ENCODE measurements around the gene CFAP61.

The CFAP61 gene

GRCh38 chr20:20017844-20018185, 34.5 kb upstream of the CFAP61 start:
- H3K27me3 ChIP-seq (ENCODE audit: insufficient read depth, poor library complexity, severe bottlenecking): no peaks in the 10 kb centered on the region
- peak overlapping the region; percentile 40 for H3K27ac ChIP-seq (ENCODE audit: poor library complexity, severe bottlenecking)
- no peak for DNase-seq (ENCODE audit: low spot score)
- peaks cover 32% of the 10 kb centered on the region for H3K36me3 ChIP-seq (ENCODE audit: low read depth)
- H3K4me1 ChIP-seq (ENCODE audit: insufficient read depth, poor library complexity, severe bottlenecking): peaks cover 12% of the 10 kb centered on the region
- peak; percentile 32 for ATAC-seq (ENCODE audit: low read depth)
- TF ChIP-seq CTCF (IDR thresholded peaks at IDR 0.05; ENCODE audit: poor library complexity, severe bottlenecking): no peak
- H3K4me3 ChIP-seq (ENCODE audit: severe bottlenecking): peak overlapping the region; percentile 91
- no peaks in the 10 kb centered on the region for H3K9me3 ChIP-seq (ENCODE audit: severe bottlenecking)

DNA sequence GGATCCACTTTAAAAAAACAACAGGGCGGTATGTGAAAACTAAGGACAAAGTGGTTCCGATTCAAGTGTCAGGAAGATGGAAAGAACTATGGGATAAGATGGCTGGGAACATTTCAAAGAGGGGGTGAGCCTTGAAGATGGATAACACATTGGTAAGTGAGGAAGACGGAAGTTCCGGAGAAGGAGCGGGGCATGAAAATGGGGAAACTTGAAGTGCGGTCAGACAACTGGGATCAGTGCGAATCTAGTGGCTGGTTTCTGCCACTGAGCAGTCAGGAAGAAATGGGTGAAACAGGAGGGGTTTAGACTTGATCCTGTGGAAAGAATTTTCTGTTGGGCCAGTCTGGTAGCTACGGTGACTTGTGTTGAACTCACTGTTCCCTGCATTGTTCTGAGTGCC, 34.0 kb upstream of the CFAP61 start:
- H3K36me3 ChIP-seq (ENCODE audit: low read depth): peaks cover 33% of the 10 kb centered on the region
- ATAC-seq (ENCODE audit: low read depth) (no peak), DNase-seq (ENCODE audit: low spot score) (no peak)
- H3K4me3 ChIP-seq (ENCODE audit: severe bottlenecking): peak overlapping the region; percentile 91
- no peaks in the 10 kb centered on the region for H3K27me3 ChIP-seq (ENCODE audit: insufficient read depth, poor library complexity, severe bottlenecking)
- H3K27ac ChIP-seq (ENCODE audit: poor library complexity, severe bottlenecking): peak overlapping the region; percentile 40
- H3K9me3 ChIP-seq (ENCODE audit: severe bottlenecking): no peaks in the 10 kb centered on the region
- H3K4me1 ChIP-seq (ENCODE audit: insufficient read depth, poor library complexity, severe bottlenecking): peaks cover 12% of the 10 kb centered on the region
- no peak for TF ChIP-seq CTCF (IDR thresholded peaks at IDR 0.05; ENCODE audit: poor library complexity, severe bottlenecking)

- Histone ChIP-seq H3K9me3 (ENCODE audit: severe bottlenecking) (no peaks in the 10 kb centered on the region), H3K4me3 (ENCODE audit: severe bottlenecking) (no peak overlapping the region), H3K4me1 (ENCODE audit: insufficient read depth, poor library complexity, severe bottlenecking) (peaks cover 12% of the 10 kb centered on the region), H3K27ac (ENCODE audit: poor library complexity, severe bottlenecking) (no peak overlapping the region), H3K36me3 (ENCODE audit: low read depth) (peaks cover 41% of the 10 kb centered on the region), H3K27me3 (ENCODE audit: insufficient read depth, poor library complexity, severe bottlenecking) (no peaks in the 10 kb centered on the region)
- ATAC-seq (ENCODE audit: low read depth) (no peak), DNase-seq (ENCODE audit: low spot score) (no peak)
- TF ChIP-seq CTCF (IDR thresholded peaks at IDR 0.05; ENCODE audit: poor library complexity, severe bottlenecking): no peak
Measured at GRCh38 chr20:20019123-20019522, 33.2 kb upstream of the CFAP61 start.

GRCh38 chr20:20020908-20021307, 31.4 kb upstream of the CFAP61 start:
- Histone ChIP-seq H3K4me3 (ENCODE audit: severe bottlenecking) (no peak overlapping the region), H3K9me3 (ENCODE audit: severe bottlenecking) (no peaks in the 10 kb centered on the region), H3K36me3 (ENCODE audit: low read depth) (peaks cover 58% of the 10 kb centered on the region), H3K4me1 (ENCODE audit: insufficient read depth, poor library complexity, severe bottlenecking) (peaks cover 12% of the 10 kb centered on the region), H3K27me3 (ENCODE audit: insufficient read depth, poor library complexity, severe bottlenecking) (no peaks in the 10 kb centered on the region), H3K27ac (ENCODE audit: poor library complexity, severe bottlenecking) (no peak overlapping the region)
- no peak for TF ChIP-seq CTCF (IDR thresholded peaks at IDR 0.05; ENCODE audit: poor library complexity, severe bottlenecking)
- no peak for ATAC-seq (ENCODE audit: low read depth)
- DNase-seq (ENCODE audit: low spot score): no peak

DNA sequence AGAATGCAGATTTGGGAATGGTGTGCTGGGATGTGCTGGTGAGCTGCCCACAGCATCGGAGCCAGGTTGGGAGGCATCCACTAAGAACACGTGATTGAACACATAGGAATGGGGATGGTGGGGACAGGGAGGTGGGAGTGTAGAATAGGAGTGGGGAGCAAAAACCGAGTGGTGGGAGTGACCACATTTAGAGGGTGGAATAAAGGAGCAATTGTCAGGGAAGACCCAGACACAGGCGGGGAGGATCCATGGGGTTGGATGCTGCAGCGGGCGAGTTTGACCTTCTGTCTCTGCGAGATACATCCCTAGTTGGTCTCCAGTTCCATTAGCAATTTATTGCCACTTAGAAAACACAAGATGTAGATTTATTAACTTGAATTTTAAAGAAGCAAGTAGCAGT, 30.5 kb upstream of the CFAP61 start:
- peaks cover 12% of the 10 kb centered on the region for H3K4me1 ChIP-seq (ENCODE audit: insufficient read depth, poor library complexity, severe bottlenecking)

More for the DNA sequence above, 30.5 kb upstream of the CFAP61 start:
- no peak for ATAC-seq (ENCODE audit: low read depth)
- DNase-seq (ENCODE audit: low spot score): no peak
- Histone ChIP-seq H3K27me3 (ENCODE audit: insufficient read depth, poor library complexity, severe bottlenecking) (no peaks in the 10 kb centered on the region), H3K4me3 (ENCODE audit: severe bottlenecking) (no peak overlapping the region), H3K36me3 (ENCODE audit: low read depth) (peaks cover 65% of the 10 kb centered on the region), H3K27ac (ENCODE audit: poor library complexity, severe bottlenecking) (no peak overlapping the region), H3K9me3 (ENCODE audit: severe bottlenecking) (no peaks in the 10 kb centered on the region)
- TF ChIP-seq CTCF (IDR thresholded peaks at IDR 0.05; ENCODE audit: poor library complexity, severe bottlenecking): no peak
